Central memory CD4-positive, alpha-beta T cell (primary cell): ENCODE results near the gene SLC25A29.
"Not testable (repeated sequence)": the region's sequence is repeated elsewhere in the genome, so short reads cannot be mapped to it uniquely, and the experiment has no call there.

Source experiments
- DNase-seq: peaks from one replicate; pipeline ENCODE4 v3.0.0; 2022

SLC25A29 gene

DNA sequence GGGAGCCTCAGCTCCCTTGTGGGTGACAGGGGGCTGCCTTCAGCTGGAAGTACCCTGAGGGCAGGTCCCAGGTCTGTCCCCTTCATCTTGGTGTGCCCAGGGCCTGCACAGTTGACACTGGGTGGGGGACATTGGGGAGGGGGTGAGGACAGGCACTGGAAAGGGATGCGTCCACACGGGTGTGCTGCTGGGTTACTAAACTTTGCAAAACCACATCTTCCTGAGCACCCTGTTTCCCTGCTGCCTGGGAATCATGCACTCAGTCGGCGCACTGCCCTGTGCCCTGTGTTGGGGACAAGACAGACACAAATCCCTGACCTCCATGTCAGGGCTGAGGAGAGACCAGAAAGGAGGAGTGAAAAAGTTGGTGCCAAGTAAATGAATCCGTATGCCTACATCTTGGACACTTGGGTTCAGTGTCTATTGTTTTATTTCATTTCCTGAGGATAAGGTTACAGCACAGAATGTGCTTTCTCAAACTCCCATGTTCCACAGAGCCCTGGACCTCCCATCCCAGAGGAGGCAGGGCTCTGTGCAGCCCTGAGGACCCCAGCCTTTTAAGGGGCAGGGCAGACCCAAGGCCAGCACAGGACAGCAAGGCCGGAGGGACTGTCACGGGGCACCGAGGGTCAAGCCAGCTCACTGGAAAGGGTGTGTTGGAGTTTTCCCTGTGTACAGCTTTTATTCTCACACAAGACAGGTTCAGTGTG is 2.9 kb upstream of the SLC25A29 start:
- no peak for DNase-seq

- DNase-seq, result not testable (repeated sequence)
Measured at GRCh38 chr14:100308427-100308792, 2.2 kb upstream of the SLC25A29 start.

DNA sequence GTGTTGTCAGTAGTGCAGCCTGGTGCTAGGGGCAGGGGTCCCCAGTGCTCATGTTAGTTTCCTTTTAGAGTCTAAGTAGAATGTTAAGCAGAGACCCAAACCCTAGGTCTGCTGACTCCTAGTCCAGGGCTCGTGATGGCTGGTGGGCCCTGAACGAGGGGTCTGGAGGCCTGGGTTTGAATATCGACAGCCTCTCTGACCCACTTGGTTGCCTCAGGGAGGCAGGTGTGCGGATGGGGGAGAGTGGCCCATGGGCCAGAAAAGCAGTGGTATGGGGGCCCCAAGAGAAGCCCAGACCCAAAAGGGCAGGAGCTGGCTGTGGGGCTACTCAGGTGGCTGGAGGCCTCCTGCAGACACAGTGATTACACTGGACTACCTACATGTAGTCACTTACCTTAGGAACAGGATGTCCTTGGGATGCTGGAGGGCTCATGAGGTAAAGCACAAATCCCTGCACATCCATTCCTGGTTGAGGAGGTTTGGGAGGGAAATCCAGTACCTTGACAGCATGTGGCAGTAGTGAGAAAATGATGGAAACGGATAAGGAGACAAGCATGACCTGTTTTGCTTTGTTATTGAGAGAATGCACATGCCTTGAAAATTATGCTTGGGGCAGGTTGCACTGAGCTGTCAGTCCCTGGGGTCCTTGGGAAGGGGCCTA is 1.7 kb upstream of the SLC25A29 start:
- no peak for DNase-seq

GRCh38 chr14:100306998-100307765 is 938 bp upstream of the SLC25A29 start:
- no peak for DNase-seq

DNA sequence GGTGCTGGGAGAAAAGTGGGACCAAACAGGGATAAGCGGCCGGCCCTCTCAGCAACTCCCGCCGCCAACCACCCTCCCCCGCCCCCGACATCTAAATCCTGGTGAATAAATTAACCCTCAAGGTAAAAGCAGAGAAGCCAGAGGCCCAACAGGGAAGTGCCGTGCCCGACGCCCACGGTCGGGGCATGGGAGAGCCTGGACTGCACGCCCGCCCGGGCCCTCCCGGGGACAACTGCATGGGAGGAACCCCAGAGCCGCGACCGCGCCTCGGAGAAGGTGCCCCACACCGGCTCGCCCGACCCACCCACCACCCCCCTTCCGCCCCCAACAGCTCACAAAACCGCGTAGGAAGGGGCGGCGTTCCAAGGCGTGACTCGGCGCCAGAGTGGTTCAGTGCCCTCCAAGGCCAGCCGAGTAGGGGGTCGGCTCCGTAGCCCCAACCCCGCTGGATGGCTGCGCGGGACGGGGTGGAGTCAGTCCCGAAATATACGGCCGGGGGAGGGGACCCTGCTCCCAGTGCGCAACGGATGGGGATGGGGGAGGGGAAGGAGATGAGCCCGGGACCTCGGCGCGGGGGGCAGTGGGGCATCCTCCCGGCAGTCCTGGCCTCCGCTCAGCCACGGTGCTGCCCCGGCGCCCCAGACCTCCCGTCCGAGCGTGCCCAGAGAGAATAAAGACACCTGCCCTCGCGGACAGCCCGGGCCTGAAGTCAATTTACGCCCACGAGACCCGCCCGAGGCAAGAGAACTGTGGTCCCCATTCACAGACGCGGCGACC is 732 bp downstream of the SLC25A29 start:
- DNase-seq, result no peak

- no peak for DNase-seq
Measured at GRCh38 chr14:100304825-100305323, 1.4 kb downstream of the SLC25A29 start.

DNA sequence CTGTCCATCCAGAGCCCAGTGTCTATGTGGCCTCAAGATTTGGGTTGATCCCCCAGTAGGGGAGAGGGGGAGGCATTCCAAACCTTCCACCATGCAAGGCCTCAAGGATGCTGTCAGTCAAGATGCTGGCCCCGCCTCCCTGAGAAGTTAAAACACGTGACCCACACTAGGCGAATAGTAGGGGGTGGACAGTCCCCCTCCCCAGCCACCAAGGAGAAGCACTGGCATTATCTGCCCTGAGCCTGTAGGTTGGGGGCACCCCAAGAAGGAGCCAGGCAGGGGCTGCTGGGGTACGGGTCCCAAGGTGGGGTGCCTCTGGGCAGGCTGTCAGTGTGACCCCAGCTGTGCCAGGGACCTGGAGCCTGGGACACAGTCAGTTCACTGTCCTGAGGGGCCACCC is 2.3 kb downstream of the SLC25A29 start:
- no peak for DNase-seq

DNA sequence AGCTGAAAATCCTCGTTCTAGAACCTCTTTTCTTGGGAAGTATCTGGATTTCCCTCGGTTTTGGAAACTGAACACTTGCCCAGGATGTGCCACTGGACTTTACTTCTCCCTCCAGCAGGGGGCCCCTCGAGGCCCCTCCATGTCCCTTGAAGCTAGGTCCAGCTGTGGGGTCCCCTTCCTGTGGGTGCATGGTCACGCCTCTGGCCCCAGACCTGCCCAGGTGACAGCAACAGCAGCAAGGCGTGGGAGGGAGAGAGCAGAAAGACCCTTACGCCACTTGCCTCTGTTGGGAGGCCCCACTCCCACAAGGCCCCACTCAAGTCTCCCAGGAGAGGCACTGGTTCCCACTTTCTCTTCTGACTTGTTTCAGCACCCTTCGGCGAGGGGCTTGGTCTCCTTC is 3.1 kb downstream of the SLC25A29 start:
- no peak for DNase-seq

- no peak for DNase-seq
Measured at GRCh38 chr14:100302616-100303015, 3.6 kb downstream of the SLC25A29 start.

- no peak for DNase-seq
Measured at GRCh38 chr14:100299238-100299560, 7.0 kb downstream of the SLC25A29 start.

- DNase-seq, result no peak
Measured at GRCh38 chr14:100298551-100299237, 7.5 kb downstream of the SLC25A29 start.

- no peak for DNase-seq
Measured at GRCh38 chr14:100297320-100298300, 8.6 kb downstream of the SLC25A29 start.

- not testable (repeated sequence) for DNase-seq
Measured at GRCh38 chr14:100296729-100297128, 9.5 kb downstream of the SLC25A29 start.

DNA sequence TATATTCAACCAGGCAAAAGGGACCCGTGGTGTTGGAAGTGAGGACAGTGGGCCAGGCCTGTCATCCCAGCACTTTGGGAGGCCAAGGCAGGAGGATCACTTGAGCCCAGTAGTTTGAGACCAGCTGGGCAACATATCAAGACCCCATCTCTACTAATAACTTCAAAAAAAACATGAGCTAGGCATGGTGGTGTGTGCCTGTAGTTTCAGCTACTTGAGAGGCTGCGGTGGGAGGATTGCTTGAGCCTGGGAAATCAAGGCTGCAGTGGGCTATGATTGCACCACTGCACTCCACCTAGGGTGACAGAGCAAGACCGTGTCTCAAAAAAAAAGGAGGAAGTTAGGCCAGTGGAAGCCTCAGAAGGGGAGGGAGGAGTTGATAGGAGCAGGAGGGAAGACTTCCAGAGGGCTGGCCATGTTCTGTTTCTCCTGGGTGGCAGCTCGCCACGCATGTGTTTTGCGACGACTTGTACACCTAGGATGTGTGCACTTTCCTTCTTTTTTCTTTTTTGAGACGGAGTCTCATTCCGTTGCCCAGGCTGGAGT is 10.1 kb downstream of the SLC25A29 start:
- no peak for DNase-seq

DNA sequence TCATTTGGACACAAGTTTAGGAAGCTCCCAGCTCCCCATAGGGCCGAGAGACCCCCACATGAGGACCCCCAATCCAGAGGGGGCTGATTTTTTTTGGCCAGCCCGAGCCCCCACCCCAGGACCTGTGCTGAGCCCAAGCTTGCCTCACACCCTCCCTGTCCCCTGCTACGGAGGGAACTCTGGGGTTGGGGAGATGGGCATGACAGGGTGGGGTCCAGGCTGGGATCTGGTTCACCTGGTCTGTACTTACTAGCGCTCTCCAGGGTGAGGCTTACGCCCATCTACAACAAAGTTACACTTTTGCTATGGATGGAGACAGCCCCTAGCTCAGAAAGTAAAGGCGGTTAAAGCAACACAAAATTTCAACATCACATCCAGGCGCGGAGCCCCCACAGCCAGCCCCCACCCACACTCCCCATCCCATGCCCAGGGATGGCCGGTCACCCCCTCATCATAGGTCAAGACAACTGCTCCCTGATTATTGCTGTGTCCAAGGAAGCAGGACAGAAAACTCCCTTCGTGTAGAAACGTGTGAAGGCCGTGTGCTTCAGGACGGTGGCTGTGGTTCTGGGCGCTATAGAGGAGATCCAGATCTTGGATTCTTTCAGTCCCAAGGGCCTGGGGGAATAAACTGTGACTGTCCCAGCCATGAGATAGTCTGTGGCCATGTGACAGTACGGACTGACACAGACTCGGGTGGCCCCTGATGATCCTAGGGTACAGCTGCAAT is 10.7 kb downstream of the SLC25A29 start:
- DNase-seq, result no peak

DNA sequence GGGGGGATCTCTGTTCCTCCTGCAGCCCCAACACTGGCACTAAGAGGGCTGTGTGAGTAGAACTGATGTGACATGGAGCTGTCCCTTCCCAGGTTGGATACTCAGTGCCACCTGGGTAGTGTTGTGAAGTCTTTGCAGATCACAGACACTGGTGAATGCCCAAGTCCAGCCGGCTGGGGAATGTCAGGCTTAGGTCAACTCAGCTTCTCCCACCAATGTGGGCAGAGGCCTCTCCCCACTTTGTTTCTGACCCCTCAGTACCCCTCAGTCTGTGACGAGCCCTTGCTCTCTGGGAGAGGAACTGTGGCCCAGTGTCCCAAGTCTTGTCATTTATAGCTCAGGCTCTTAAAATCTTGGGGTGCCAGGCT is 11.3 kb downstream of the SLC25A29 start:
- no peak for DNase-seq

- DNase-seq, result no peak
Measured at GRCh38 chr14:100294213-100294962, 11.9 kb downstream of the SLC25A29 start.

DNA sequence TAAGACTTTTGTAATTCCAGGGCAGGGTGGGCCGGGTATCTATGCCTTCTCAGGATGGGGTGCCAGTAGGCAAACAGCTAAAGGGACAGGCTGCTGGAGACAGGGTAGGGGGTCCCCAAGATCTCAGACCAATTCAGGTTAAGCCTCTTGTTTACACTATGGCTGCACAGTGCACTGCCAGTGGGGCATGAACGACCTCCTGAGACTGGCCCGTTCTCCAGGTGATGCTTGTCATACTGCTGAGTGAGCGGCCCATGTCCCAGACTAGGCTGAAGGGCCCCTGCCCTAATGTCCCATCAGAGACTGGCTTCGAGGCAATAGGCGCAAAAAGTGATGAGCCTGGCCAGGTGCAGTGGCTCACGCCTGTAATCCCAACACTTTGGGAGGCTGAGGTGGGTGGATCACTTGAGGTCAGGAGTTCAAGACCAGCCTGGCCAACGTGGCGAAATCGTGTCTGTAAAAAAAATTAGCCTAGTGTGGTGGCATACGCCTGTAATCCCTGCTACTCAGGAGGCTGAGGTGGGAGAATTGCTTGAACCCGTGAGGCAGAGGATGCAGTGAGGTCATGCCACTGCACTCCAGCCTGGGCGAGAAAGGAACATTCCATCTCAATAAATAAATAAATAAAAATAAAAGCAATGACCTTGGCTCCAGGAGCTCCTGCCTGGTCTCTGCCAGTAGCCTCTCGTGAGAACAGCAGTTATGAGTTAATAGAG is 12.6 kb downstream of the SLC25A29 start:
- DNase-seq, result no peak
